GM19239 (cell line): ENCODE measurements around the gene ASPG.

Experiments used
- DNase-seq: peaks from one replicate; pipeline ENCODE4 v3.0.0; 2011; ENCODE audit warnings: low spot score; ENCODE audit not compliant: insufficient read length
- FAIRE-seq: peaks from 2 replicates; lab custom pipeline; 2011; peaks lifted over from hg19 to GRCh38; lab: Jason Lieb, UNC

ASPG gene

GRCh38 chr14:104085032-104085888 lies at the start of gene ASPG:
TSS of gene ASPG (plus strand) at chr14:104085700. CDS start at chr14:104085771, 71 bp downstream.
- DNase-seq: peak; percentile 45
- no peak for FAIRE-seq

DNA sequence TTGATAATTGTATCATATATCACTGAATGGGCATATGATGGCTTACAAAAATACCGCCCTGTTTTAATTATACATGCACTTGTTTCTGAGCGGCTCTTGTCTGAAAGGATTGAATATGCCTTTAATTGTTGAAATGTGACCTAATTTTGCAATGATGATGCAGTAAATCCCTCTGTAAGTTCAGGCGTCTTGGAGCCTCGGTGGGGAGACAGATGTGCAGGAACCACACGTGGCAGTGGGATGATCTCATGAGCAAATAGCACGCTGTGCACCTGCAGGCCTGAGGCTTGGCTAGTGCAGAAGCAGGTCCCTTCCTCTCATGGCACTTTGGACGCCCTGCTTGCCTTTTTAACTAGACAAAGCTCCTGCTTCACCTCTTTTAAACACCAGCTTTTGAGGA lies 49.3 kb upstream of the ASPG start:
- DNase-seq (no peak), FAIRE-seq (no peak)

DNA sequence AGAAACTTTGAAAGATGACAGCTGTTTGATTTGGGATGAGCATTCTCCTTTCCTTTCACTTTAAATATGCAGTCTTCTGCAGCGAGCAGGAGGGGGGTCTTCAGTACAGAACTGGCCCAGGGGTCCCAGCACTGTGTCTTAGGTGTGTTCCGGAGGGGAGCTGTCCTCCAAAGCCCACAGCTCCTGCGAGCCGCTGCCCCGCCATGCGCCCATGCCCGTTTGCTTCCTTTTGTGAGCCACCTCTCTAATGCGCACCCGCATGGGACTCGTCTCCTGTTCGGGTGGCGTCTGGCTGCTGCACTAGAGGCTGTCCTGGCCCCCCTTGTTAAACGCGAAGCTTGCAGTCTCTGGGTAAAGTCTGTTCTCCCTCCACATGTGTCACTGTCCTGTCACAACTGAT lies 48.4 kb upstream of the ASPG start:
- DNase-seq: no peak
- FAIRE-seq: no peak

DNA sequence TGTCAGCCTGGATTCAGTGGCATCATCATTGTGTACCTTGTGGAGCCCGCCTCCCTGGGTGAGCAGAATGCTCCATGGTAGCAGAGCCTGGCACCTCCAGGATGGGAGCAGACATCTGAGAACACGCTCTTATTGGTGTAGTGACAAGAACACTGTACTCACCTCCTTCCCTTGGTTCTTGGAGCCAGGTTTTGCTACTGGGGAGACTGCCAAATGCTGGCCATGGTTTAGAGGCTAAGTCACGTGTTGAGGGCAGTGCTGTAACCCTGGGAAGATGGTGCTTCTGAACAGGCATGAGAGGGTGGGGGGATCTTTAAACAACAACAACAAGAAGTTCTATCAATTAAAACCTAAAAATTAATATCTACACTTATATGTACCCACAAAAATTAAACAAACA lies 47.6 kb upstream of the ASPG start:
- DNase-seq (no peak), FAIRE-seq (no peak)

DNA sequence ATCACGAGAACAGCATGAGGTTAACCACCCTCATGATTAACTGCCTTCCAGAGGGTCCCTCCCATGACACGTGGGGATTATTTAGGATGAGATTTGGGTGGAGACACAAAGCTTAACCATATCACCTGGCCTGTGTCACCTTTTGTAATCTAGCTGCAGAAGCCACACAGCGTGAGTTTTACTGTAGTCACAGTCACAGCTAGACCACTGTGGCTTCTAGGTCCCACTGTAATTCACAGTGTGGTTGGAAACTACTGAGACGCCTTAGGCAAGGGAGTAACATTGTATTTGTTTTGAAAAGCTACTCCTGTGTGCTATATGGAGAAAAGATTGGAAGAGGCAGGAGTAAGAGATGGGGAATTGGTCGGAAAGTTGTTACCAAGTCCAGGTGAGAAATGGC lies 46.3 kb upstream of the ASPG start:
- FAIRE-seq (no peak), DNase-seq (no peak)

DNA sequence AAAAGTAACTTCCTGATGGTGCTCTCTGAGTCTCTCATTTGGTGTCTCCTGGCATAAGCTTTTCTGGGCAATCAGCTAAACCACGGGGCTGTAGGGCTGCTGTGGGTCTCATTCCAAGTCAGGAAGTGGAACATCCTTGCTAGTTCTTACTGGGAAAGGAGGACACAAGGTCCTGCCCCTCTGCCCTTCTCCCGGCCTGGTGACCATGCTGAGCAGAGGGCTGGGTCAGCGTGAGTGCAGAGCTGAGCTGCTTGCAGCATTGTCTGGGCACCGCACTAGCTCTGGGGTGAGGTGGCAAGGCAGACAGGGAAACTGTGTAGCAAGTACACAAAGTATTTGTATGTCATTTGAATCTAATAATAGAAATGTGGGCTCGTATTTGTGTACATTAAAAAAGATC lies 45.0 kb upstream of the ASPG start:
- FAIRE-seq (no peak), DNase-seq (no peak)

DNA sequence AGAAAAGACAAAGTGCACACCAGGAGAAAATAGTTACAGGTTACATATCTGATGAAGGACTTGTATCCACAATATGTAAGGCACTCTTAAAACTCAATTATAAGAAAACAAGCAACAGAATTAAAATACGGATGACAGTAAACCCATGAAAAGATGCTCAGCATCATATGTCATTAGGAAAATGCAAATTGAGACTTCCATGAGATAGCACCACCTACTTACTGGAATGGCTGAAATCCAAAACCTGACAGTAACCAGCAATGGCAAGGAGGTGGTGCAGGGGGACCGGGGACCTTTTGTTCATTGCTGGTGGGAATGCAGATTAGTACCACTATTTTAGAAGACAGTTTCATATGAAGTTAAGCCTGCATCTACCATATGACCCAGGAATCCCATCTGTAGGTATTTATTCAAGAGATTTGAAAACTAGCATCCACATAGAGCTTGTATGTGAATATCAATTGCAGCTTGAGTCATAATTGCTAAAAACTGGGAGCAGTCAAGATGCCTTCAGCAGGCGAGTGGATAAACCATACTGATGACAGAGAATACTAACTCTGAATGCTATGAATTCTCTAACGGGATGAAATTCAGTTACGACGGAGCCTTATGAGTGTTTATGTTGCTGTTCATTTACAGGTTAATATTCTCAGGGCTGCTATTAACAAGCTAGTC lies 43.9 kb upstream of the ASPG start:
- FAIRE-seq: no peak

GRCh38 chr14:104044016-104044415 lies 41.5 kb upstream of the ASPG start:
- no peak for FAIRE-seq
- no peak for DNase-seq

More for the DNA sequence above, 43.9 kb upstream of the ASPG start:
- DNase-seq: no peak

DNA sequence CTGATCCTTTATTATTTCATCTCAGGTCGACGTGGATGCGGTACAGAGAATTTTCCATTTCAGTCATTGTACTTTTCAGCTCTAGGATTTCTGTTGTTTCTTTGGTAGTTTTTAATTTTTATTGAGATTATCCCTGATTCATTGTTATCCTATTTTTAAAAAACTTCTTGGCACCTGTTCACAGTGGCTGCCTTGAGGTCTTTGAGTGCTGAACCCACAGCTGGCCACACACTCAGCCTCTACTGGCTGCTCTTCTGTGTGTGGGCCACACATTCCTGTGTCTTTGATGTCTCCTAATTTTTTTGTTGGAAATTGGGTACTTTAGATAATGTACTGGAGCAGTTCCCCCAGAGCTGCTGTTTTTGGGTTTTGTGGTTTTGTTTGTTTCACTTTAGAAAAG lies 37.7 kb upstream of the ASPG start:
- no peak for DNase-seq
- FAIRE-seq: no peak

- DNase-seq (no peak), FAIRE-seq (no peak)
Measured at GRCh38 chr14:104048758-104049507, 36.6 kb upstream of the ASPG start.

- DNase-seq: no peak
- no peak for FAIRE-seq
Measured at GRCh38 chr14:104049576-104050240, 35.8 kb upstream of the ASPG start.

GRCh38 chr14:104051092-104051813 lies 34.2 kb upstream of the ASPG start:
- FAIRE-seq: no peak
- no peak for DNase-seq

- FAIRE-seq (no peak), DNase-seq (no peak)
Measured at GRCh38 chr14:104054222-104054905, 31.1 kb upstream of the ASPG start.

DNA sequence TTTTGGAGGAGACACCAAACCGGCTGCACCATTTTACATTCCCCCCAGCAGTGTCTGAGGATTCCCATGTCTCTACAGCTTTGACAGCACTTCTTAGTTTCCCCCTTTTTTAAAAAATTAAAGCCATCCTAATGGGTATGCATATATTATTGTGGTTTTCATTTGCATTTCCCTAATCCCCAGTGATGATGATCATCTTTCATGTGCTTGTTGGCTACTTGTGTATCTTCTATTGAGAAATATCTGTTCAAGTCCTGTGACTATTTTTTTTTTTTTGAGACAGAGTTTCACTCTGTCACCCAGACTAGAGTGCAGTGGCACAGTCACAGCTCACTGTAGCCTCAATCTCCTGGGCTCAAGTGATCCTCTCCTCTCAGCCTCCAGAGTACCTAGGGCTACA lies 23.2 kb upstream of the ASPG start:
- DNase-seq (no peak), FAIRE-seq (no peak)

- DNase-seq (no peak), FAIRE-seq (no peak)
Measured at GRCh38 chr14:104064003-104064402, 21.5 kb upstream of the ASPG start.

DNA sequence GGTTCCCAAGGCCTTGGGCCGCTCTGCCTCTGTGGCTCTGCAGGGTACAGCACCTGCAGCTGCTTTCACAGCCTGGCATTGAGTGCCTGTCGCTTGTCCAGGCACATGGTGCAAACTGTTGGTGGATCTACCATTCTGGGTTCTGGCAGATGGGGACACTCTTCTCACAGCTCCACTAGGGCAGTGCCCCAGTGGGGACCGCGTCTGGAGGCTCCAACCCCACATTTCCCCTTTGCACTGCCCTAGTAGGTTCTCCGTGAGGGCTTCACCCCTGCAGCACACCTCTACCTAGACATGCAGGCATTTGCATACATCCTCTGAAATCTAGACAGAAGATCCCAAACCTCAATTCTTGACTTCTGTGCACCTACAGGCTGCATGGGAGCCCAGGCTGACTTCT lies 19.2 kb upstream of the ASPG start:
- FAIRE-seq (no peak), DNase-seq (no peak)

GRCh38 chr14:104066719-104067295 lies 18.7 kb upstream of the ASPG start:
- no peak for FAIRE-seq

GRCh38 chr14:104069541-104069940 lies 16.0 kb upstream of the ASPG start:
- DNase-seq: no peak
- FAIRE-seq: no peak

More at GRCh38 chr14:104066719-104067295, 18.7 kb upstream of the ASPG start:
- no peak for DNase-seq

DNA sequence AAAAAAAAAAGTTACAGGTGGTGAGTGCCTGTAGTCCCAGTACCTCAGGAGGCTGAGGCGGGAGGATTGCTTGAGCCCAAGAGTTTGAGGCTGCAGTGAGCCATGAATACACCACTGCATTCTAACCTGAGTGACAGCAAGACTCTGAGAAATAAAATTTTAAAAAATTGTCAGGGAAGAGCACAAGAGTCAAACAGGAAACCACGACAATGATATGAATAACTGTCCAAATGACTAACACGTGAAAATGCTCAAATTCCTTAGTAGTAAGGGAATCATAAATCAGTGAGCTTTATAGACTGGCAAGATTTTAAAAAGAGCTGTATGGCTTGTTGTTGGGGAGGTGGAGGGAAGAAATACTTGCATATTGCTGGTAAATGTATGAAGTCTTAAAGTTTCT lies 12.9 kb upstream of the ASPG start:
- DNase-seq (no peak), FAIRE-seq (no peak)
